Measurements from ENCODE around the gene ZNF787.

- TF ChIP-seq CTCF (conservative IDR thresholded peaks at IDR 0.05; ENCODE audit: low read length) (no peak), EZH2phosphoT487 (IDR thresholded peaks at IDR 0.05; ENCODE audit: borderline replicate concordance, low read depth, low read length) (no peak)
Measured at GRCh38 chr19:56084835-56085536, 36.1 kb downstream of the ZNF787 start.
